Breast epithelium (tissue), 4 donors: ENCODE results near the gene LY6G5B. TPM values are rescaled to one million over a fixed set of nuclear protein-coding genes. Genes with fewer than 3 reads are reported as not detected.
A peak's percentile ranks its signal among the peaks of the same experiment; 100 is the strongest.

Source experiments
- DNase-seq, 2 donors: peaks; one replicate each; pipeline ENCODE4 v3.0.0-alpha.2; 2019; ENCODE audit warnings: low spot score in 2 of 2
- H3K27ac ChIP-seq, 2 donors: fragments of 200-600 bp; sonication (generic) in 1 of 2; one replicate each; pipeline ENCODE4 v1.5.1; 2016 to 2019; ENCODE audit warnings: mild to moderate bottlenecking in 1 of 2
- H3K27me3 ChIP-seq, 2 donors: fragments of 200-600 bp; sonication (generic) in 1 of 2; one replicate each; pipeline versions ENCODE4 v1.5.1 to v1.6.0; 2017 to 2019; ENCODE audit warnings: control low read depth in 1 of 2, mild to moderate bottlenecking in 1 of 2
- H3K36me3 ChIP-seq: fragments of 200-600 bp; one replicate; pipeline ENCODE4 v1.5.1; 2019
- H3K4me1 ChIP-seq, 2 donors: fragments of 200-600 bp; sonication (generic); one replicate each; pipeline ENCODE4 v1.5.1; 2016 to 2019; ENCODE audit warnings: control low read depth in 1 of 2
- H3K4me3 ChIP-seq, 3 donors: fragments of 200-600 bp; sonication (generic); 1 replicate in 2 of 3; 2 replicates in 1 of 3; pipeline ENCODE4 v1.5.1; 2016 to 2019; ENCODE audit warnings: mild to moderate bottlenecking in 3 of 3, moderate library complexity in 2 of 3
- H3K9me3 ChIP-seq, 2 donors: fragments of 200-600 bp; sonication (generic) in 1 of 2; one replicate each; pipeline ENCODE4 v1.5.1; 2016 to 2019; ENCODE audit warnings: control low read depth in 1 of 2
- POLR2A ChIP-seq: fragments of 450-650 bp; IDR thresholded peaks from one replicate; pipeline ENCODE4 v1.6.1; 2016; ENCODE audit warnings: antibody characterized with exemption, mild to moderate bottlenecking, moderate library complexity
- POLR2AphosphoS5 ChIP-seq, 3 donors: sonication (generic); formaldehyde crosslinking; IDR thresholded peaks; one replicate each; pipeline ENCODE4 v1.6.1; 2017; ENCODE audit warnings: antibody characterized with exemption in 3 of 3
- intact Hi-C: fragments of 100-400 bp; cut with DNase I; formaldehyde crosslinking; loops from one replicate; pipeline ENCODE4 v1.15.1; 2023; ENCODE audit warnings: low total_unique reads
- total RNA-seq, 3 donors: library from RNA; depleted of rRNA; stranded (reverse); fragments of >200 nt; gene quantifications; one replicate each; pipeline ENCODE4 v1.1.0, GENCODE V29; 2016
- TF ChIP-seq, protein P1 (sequence below), 3 donors: fragments of 450-650 bp; IDR thresholded peaks; one replicate each; pipeline ENCODE4 v1.5.1; 2016 to 2017; ENCODE audit warnings: antibody characterized with exemption in 3 of 3, mild to moderate bottlenecking in 3 of 3, moderate library complexity in 3 of 3

Gene LY6G5B
- total RNA-seq, 3 donors from 2014 or later: 6.2 to 12.7 (median 8.5) TPM

DNA sequence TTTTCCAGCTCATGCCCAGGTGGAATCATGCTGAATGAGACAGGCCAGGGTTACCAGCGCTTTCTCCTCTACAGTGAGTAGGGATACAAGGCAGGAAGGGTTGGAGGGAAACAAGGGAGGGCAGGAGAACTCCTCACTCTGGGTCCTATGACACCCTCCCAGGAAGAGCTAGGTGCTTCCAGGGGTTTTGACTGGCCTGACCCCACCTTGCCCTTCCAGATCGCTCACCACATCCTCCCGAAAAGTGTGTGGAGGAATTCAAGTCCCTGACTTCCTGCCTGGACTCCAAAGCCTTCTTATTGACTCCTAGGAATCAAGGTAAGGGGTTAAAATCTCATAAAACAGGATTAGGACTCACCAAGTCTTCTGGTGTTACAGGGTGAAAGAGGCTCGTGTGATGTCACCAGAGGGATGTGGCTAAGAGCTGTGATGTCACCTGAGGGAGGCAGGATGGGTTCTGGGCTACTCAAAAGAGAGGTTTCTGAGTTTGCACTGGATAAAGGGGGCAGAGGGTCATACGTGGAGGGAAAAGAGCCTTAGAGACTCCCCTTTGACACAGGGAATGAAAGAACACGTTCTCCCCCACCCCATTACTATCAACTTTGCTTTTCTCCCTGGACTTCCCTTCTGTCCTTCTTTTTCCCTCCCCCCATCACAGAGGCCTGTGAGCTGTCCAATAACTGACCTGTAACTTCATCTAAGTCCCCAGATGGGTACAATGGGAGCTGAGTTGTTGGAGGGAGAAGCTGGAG is 12.2 kb upstream of the LY6G5B start:
- Histone ChIP-seq H3K36me3 (no peaks in the 10 kb centered on the region), H3K9me3 (no peaks in the 10 kb centered on the region), H3K27me3 (no peaks in the 10 kb centered on the region), H3K27ac (peak overlapping the region in 1 of 2 donors; percentile 23), H3K4me3 (no peak overlapping the region), H3K4me1 (peaks cover 12 to 15% of the 10 kb centered on the region in 2 donors)
- no peak for DNase-seq
- TF ChIP-seq POLR2AphosphoS5 (IDR thresholded peaks at IDR 0.05) (no peak), POLR2A (no peak)
- TF ChIP-seq, protein P1, sequence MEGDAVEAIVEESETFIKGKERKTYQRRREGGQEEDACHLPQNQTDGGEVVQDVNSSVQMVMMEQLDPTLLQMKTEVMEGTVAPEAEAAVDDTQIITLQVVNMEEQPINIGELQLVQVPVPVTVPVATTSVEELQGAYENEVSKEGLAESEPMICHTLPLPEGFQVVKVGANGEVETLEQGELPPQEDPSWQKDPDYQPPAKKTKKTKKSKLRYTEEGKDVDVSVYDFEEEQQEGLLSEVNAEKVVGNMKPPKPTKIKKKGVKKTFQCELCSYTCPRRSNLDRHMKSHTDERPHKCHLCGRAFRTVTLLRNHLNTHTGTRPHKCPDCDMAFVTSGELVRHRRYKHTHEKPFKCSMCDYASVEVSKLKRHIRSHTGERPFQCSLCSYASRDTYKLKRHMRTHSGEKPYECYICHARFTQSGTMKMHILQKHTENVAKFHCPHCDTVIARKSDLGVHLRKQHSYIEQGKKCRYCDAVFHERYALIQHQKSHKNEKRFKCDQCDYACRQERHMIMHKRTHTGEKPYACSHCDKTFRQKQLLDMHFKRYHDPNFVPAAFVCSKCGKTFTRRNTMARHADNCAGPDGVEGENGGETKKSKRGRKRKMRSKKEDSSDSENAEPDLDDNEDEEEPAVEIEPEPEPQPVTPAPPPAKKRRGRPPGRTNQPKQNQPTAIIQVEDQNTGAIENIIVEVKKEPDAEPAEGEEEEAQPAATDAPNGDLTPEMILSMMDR (IDR thresholded peaks at IDR 0.05): no peak
- intact Hi-C loops: loop anchor here (10.0 kb wide), 1 partner anchor 177 kb away; no protein-coding TSS in a partner anchor

GRCh38 chr6:31658158-31658688 is 11.6 kb upstream of the LY6G5B start:
- peak overlapping the region in 1 of 3 donors; percentile 43 for H3K4me3 ChIP-seq
- H3K9me3 ChIP-seq: no peaks in the 10 kb centered on the region
- no peaks in the 10 kb centered on the region for H3K27me3 ChIP-seq
- TF ChIP-seq POLR2AphosphoS5 (IDR thresholded peaks at IDR 0.05) (no peak), POLR2A (no peak)
- TF ChIP-seq, protein P1 (IDR thresholded peaks at IDR 0.05): no peak
- DNase-seq: no peak
- peaks cover 12 to 15% of the 10 kb centered on the region in 2 donors for H3K4me1 ChIP-seq
- H3K36me3 ChIP-seq: no peaks in the 10 kb centered on the region
- peak overlapping the region in 1 of 2 donors; percentile 12 for H3K27ac ChIP-seq
- intact Hi-C loops: loop anchor here (10.0 kb wide), 1 partner anchor 177 kb away; no protein-coding TSS in a partner anchor

DNA sequence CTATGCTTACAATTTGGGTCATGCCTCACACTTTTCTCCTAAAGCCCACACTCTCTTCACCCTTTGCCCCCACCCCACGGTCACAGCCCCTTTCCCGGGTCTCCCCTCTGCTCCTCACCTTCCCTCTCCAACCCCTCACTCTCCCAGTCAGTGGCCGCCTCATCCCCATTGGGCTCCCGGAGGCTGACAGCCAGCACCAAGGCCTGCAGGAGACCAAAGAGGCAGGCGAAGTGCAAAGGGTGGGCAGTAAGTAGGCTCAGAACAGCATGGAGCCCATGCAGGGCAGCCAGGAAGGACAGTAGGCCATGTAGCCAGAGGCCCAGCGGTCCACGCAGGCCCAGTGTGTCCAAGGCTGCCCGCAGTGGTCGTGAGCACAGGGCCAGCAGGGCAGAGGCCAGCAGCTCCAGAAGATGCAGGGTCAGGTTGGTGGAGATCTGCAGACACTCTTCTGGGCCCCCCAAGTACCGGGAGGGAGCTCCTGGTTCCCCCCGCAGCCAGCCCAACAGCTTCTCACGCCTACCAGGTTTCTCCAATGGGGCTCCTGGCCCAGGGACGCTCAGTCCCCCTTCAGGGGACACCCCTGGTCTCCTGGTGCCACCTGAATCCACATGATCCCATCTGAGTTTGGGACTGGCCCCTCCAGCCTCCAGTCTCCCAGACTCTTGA is 10.7 kb upstream of the LY6G5B start:
- DNase-seq: no peak
- Histone ChIP-seq H3K27me3 (no peaks in the 10 kb centered on the region), H3K36me3 (no peaks in the 10 kb centered on the region), H3K9me3 (no peaks in the 10 kb centered on the region), H3K4me3 (peak overlapping the region; percentile 77 to 91 (median 82)), H3K4me1 (peaks cover 15 to 17% of the 10 kb centered on the region in 2 donors), H3K27ac (peak overlapping the region; percentile 90 to 94)
- intact Hi-C loops: loop anchor here (10.0 kb wide), 1 partner anchor 176 kb away; no protein-coding TSS in a partner anchor
- TF ChIP-seq POLR2AphosphoS5 (IDR thresholded peaks at IDR 0.05) (no peak), POLR2A (no peak)
- TF ChIP-seq, protein P1 (IDR thresholded peaks at IDR 0.05): no peak

GRCh38 chr6:31659649-31660380 is 10.0 kb upstream of the LY6G5B start:
- TF ChIP-seq POLR2AphosphoS5 (IDR thresholded peaks at IDR 0.05) (no peak), POLR2A (no peak)
- TF ChIP-seq, protein P1 (IDR thresholded peaks at IDR 0.05): no peak
- Histone ChIP-seq H3K9me3 (no peaks in the 10 kb centered on the region), H3K27me3 (no peaks in the 10 kb centered on the region), H3K4me1 (peaks cover 15 to 21% of the 10 kb centered on the region in 2 donors), H3K36me3 (no peaks in the 10 kb centered on the region), H3K27ac (peak overlapping the region; percentile 90 to 94), H3K4me3 (peak overlapping the region; percentile 77 to 91 (median 82))
- DNase-seq: no peak
- intact Hi-C loops: loop anchor here (10.0 kb wide), 1 partner anchor 175 kb away; no protein-coding TSS in a partner anchor
